A549 treated with RU486 at 1 μM for 4 hours (cell line): ENCODE results near the gene NOTCH1. TPM values are rescaled to one million over a fixed set of nuclear protein-coding genes. Genes with fewer than 3 reads are reported as not detected.

Source experiments
- total RNA-seq: library from RNA; stranded (reverse); fragments of 200-300 nt; extraction: Qiagen RNA extraction; gene quantifications from 5 replicates; pipeline ENCODE4 v1.2.3, GENCODE V29; 2022; ENCODE audit warnings: low read depth

Gene NOTCH1
- 7.0 to 13.1 TPM (median 10.8 TPM) in 5 replicates for total RNA-seq

GRCh38 chr9:136545965-136546696 lies at the start of gene NOTCH1:
Gene NOTCH1, minus strand, starts transcription at chr9:136546048. Its CDS starts 262 bp downstream, at chr9:136545786.

GRCh38 chr9:136482793-136483588 lies 62.9 kb downstream of the NOTCH1 start, which contains the start of gene SEC16A:
Gene SEC16A, minus strand, starts transcription at chr9:136483040. Its CDS starts 5,425 bp downstream, at chr9:136477615.

Other genes starting within 250 kb of the NOTCH1 start
- gene CCDC187, start 242.0 kb downstream of the NOTCH1 start, total RNA-seq = 0.01 to 0.03 TPM (median 0.01 TPM) in 3 of 5 replicates, not detected in the others
- gene GPSM1, start 218.5 kb downstream of the NOTCH1 start, total RNA-seq = 8.4 to 13.6 TPM (median 10.7 TPM) in 5 replicates
- 23.0 to 44.2 TPM (median 39.4 TPM) in 5 replicates for gene DNLZ, start 182.3 kb downstream of the NOTCH1 start, total RNA-seq
- 0.42 to 1.9 TPM (median 0.95 TPM) in 5 replicates for gene CARD9, start 172.4 kb downstream of the NOTCH1 start, total RNA-seq
- 11.4 to 14.3 TPM (median 13.5 TPM) in 5 replicates for gene SNAPC4, start 145.9 kb downstream of the NOTCH1 start, total RNA-seq
- gene ENTR1, start 135.4 kb downstream of the NOTCH1 start, total RNA-seq = 65.7 to 78.4 TPM (median 75.3 TPM) in 5 replicates
- gene PMPCA, start 135.4 kb downstream of the NOTCH1 start, total RNA-seq = 70.4 to 109 TPM (median 79.7 TPM) in 5 replicates
- gene INPP5E, start 106.2 kb downstream of the NOTCH1 start, total RNA-seq = 11.7 to 21.4 TPM (median 19.0 TPM) in 5 replicates
- 49.9 to 62.1 TPM (median 59.2 TPM) in 5 replicates for gene SEC16A, start 63.0 kb downstream of the NOTCH1 start, total RNA-seq
- 34.7 to 61.3 TPM (median 53.8 TPM) in 5 replicates for gene EGFL7, start 116.9 kb upstream of the NOTCH1 start, total RNA-seq
- gene AGPAT2, start 141.4 kb upstream of the NOTCH1 start, total RNA-seq = 69.1 to 126 TPM (median 109 TPM) in 5 replicates
- gene DIPK1B, start 166.5 kb upstream of the NOTCH1 start, total RNA-seq = 7.3 to 11.1 TPM (median 8.6 TPM) in 5 replicates
- not detected in 5 replicates for gene LCN10, start 196.9 kb upstream of the NOTCH1 start, total RNA-seq
- gene LCN6, start 202.5 kb upstream of the NOTCH1 start, total RNA-seq = not detected in 5 replicates
- not detected in 5 replicates for gene LCN8, start 212.2 kb upstream of the NOTCH1 start, total RNA-seq
- not detected in 5 replicates for gene LCN15, start 218.5 kb upstream of the NOTCH1 start, total RNA-seq
- gene TMEM141, start 245.3 kb upstream of the NOTCH1 start, total RNA-seq = 55.2 to 72.6 TPM (median 70.2 TPM) in 5 replicates